ENCODE data around the gene WNT11.

GRCh38 chr11:76176463-76176862, 29.8 kb downstream of the WNT11 start:
- TF ChIP-seq POLR2A (IDR thresholded peaks at IDR 0.05; ENCODE audit: extremely low read depth, insufficient read length) (no peak), MAX (IDR thresholded peaks at IDR 0.05; ENCODE audit: low read depth, low read length) (no peak), CTCF (IDR thresholded peaks at IDR 0.05; ENCODE audit: low read depth, low read length) (no peak)
